KBM-7 (cell line): ENCODE results near the gene AEBP2.
A peak's percentile ranks its signal among the peaks of the same experiment; 100 is the strongest.
"Not testable (repeated sequence)": the region's sequence is repeated elsewhere in the genome, so short reads cannot be mapped to it uniquely, and the experiment has no call there.

ENCODE experiments used
- DNase-seq: peaks from one replicate; pipeline ENCODE4 v3.0.0-alpha.2; 2015
- in situ Hi-C: fragments of 300-500 bp; cut with MboI; formaldehyde crosslinking; loops from 2 replicates; pipeline ENCODE4 v1.14.3; 2020; ENCODE audit warnings: low sequenced_read_pairs, low pct_unique_long_range_greater_than_20kb, mixed read lengths

AEBP2 gene

DNA sequence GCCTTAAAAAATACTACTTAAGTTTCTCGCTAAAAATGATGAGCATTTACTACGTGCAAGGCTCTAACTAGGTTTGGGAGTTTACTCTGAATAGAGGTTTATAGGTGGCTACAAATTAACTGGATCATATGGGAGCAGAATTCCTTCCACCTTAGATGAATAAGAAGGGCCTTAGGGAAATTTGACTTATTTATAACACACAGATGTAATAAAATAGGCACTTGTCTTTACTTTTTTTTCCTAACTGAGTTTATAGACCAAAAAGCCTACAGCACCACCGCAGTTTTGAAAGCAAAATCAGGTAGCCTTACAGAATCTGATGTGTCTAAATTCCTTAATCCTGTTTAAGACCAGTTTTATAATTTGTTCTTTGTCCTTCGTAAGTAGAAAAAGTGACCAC lies 10.5 kb downstream of the AEBP2 start:
- DNase-seq, result no peak
- in situ Hi-C loops, result no loop called here

DNA sequence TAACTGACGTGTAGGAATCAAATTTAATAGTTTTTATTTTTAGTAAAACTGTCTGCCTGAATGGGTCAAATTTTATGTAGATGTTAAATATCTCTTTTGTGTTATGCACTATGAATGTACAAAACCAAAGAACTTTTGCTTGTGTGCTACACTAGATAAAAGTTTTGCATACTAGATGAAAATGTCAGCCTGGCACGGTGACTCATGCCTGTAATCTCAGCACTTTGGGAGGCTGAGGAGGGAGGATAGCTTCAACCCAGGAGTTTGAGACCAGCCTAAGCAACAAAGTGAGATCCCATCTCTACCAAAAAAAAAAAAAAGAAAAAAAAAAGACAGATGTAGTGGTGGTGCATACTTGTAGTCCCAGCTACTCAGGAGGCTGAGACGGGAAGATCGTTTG lies 11.1 kb downstream of the AEBP2 start:
- in situ Hi-C loops, result no loop called here
- DNase-seq, result no peak

DNA sequence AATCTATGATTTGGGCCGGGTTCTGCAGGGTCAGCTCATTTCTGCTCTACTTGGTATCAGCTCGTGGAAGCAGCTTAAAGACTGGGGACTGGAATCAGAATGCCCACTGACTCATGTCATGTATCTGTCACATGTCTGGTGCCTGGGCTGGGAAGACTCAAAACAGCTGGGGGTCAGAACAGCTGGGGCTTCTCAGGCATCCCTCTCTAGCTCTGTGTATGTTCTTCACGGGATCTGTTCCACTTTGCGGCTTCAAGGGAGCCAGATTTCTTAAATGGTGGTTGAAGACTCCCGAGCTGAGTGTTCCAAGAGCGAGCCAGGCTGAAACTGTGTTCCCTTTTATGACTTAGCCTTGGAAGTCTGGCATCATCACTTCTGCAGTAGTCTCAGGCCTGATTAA lies 11.9 kb downstream of the AEBP2 start:
- DNase-seq, result no peak
- in situ Hi-C loops, result no loop called here

DNA sequence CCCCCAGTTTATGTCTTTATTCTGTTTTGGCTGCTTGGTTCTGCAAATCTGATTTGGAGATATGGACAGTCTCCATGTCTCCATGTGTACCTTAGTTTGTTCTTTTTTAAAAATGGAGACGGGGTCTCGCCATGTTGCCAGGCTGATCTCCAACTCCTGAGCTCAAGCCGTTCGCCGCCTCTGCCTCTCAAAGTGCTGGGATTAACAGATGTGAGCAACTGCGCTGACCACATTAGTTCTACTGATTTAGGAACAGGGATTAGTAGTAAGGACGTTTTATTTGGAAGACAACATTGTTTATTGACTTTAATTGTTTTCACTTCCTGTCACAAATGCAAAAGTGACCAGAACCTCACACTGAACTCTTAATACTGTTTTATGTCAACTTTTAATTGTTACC lies 14.7 kb downstream of the AEBP2 start:
- DNase-seq, result no peak
- in situ Hi-C loops, result no loop called here

DNA sequence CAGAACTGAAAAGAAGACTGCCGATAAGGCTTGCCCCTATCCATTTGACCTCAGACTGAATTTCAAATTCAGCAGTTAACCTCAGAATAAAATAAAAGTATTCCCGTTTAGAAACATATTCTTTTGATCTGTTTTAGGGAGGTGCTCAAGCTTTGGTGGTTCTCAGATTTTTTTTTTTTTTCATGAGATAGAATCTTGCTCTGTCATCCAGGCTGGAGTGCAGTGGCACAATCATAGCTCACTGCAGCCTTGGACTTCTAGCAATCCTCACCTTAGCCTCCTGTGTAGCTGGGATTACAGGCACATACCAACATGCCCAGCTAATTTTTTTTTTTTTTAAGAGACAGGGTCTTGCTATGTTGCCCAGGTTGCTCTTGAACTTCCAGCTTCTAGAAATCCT lies 15.5 kb downstream of the AEBP2 start:
- DNase-seq, result no peak
- in situ Hi-C loops, result no loop called here

DNA sequence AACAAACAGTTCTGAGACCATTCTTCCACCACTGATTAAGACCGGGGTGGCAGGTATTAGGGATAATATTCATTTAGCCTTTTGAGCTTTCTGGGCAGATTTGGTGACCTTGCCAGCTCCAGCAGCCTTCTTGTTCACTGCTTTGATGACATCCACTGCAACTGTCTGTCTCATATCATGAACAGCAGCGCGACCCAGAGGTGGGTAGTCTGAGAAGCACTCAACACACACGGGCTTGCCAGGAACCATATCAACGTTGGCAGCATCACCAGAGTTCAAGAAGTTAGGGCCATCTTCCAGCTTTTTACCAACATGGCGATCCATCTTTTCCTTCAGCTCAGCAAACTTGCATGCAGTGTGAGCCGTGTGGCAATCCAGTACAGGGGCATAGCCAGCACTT lies 16.9 kb downstream of the AEBP2 start:
- in situ Hi-C loops, result no loop called here
- no peak for DNase-seq

DNA sequence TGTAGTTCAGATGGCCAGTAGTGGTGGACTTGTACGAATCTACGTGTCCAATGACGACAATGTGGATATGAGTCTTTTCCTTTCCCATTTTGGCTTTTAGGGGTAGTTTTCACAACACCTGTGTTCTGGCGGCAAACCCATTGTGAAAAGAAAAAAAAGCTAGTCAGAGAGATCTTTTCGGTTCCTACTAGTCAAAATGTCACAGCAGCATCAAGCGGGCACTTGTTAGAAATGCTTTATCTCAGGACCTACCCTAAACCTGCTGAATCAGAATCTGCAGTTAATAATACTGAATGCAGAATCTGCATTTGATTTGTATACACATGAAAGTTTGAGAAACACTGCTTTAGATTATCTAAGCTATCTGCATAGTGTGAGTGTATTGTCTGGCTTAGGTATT lies 18.3 kb downstream of the AEBP2 start:
- in situ Hi-C loops, result no loop called here
- no peak for DNase-seq

DNA sequence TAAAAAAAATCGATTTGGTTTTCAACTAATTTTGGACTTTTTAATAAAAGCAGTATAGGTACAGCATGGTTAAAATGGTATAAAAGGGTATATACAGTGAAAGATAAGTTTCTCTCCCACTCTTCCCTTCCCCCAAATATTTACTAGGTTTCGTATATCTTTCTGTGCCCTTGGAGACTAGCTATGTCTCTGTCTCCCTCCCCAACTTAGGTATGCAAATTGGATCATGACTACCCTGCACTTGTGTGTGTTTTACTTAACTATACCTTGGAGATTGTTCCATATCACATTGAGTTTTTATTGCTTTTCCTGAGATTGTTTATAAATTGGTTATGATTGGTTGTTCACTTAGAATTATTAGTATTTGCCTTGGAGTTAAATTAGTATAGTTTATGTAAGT lies 19.4 kb downstream of the AEBP2 start:
- in situ Hi-C loops, result no loop called here
- no peak for DNase-seq

DNA sequence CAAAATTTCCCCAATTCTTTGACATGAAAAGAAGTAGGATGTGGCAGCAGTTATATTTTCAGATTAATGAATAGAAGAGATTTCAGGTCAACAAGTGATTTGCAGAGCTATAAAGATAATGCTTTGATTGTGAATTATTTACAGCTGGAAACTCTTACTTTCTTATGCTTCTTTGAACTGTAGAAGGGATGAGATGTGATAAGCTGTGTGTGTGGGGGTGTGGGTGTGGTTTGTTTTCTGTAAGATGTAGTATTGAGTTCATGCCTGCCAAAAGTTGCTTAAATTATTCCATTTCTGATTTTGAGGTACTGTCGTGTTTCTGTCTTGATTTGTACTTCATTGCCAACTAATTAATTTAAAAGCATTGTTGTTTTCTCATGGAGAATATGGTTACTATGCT lies 22.7 kb downstream of the AEBP2 start:
- in situ Hi-C loops, result no loop called here
- DNase-seq, result no peak

DNA sequence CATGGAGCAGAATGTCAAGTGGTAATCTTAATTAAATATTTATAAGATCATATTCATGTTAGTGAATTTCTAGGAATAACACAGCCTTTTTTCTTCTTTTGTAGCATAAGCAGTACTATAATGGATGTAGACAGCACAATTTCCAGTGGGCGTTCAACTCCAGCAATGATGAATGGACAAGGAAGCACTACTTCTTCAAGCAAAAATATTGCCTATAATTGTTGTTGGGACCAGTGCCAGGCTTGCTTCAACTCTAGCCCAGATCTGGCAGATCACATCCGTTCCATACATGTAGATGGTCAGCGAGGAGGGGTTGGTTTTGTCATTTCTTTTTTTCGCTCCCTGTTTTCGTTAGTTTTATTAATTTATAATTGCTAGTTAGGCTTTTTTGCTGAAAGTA lies 23.1 kb downstream of the AEBP2 start:
- DNase-seq, result no peak
- in situ Hi-C loops, result no loop called here

DNA sequence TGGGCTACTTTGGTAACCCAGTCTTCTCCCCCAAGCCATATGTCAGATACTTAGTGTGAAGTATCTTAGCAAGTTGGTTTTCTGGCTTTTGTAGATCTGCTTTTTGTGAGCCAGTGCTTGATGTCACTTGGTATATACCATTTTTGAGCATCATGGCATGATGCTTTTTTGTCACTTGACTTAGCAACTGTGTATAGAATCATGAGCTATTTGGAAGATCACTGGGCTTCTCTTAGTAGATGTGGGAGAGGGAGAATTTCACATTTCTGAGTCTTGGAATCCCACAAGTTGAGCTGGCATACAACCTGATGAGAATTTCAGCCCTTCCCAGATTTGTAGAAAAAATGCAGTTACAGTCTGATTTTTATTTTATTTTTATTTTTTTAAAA lies 24.9 kb downstream of the AEBP2 start:
- in situ Hi-C loops, result no loop called here

DNA sequence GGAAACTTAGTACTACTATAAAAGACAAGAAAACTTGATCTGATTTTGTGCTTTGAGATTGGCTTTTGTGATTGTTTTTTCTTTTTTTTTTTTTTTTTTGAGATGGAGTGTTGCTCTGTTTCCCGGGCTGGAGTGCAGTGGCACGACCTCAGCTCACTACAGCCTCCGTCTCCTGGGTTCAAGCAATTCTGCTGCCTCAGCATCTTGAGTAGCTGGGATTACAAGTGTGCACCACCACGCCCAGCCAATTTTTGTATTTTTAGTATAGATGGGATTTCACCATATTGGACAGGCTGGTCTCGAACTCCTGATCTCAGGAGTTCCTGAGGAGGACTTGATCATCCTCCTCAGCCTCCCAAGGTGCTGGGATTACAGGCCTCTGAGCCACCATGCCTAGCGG lies 26.4 kb downstream of the AEBP2 start:
- no peak for DNase-seq
- in situ Hi-C loops, result no loop called here

More for the DNA sequence above, 24.9 kb downstream of the AEBP2 start:
- DNase-seq, result no peak

DNA sequence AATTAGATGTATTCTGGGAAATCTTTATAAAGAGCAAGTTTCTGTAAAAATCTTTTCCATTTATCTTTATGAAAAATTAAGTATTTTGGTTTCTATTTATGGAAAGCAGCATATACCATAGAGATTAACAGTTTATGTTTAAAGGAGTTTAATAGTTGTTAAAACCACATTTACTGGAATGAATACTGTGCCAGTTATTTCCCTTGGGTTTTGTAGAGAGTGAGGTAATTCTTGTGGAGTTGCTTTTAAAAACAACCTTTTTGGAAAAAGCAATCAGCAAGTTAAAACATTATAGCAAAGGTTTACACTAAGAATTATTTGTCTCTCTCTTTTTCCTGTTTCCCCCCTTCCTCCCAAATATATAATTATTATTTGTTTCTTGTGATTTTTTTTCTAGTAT lies 34.9 kb downstream of the AEBP2 start:
- no peak for DNase-seq
- in situ Hi-C loops, result no loop called here

DNA sequence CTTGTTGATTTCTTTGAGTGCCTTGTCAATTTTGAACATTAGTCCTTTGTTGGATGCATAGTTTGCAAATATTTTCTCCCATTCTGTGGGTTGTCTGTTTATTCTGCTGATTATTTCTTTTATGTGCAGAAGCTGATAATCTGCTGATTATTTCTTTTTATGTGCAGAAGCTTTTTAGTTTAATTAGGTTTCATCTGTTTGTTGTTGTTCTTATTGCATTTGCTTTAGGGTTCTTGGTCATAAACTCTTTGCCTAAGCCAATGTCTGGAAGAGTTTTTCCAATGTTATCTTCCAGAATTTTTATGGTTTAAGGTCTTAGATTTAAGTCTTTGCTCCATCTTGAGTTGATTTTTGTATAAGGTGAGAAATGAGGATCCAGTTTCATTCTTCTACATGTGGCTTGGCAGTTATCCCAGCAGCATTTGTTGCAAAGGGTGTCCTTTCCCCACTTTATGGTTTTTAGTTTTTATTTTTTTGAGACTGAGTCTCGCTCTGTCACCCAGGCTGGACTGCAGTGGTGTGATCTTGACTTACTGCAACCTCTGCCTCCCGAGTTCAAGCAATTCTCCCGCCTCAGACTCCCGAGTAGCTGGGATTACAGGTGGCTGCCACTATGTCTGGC lies 36.7 kb downstream of the AEBP2 start:
- in situ Hi-C loops, DNase-seq: not testable (repeated sequence)

DNA sequence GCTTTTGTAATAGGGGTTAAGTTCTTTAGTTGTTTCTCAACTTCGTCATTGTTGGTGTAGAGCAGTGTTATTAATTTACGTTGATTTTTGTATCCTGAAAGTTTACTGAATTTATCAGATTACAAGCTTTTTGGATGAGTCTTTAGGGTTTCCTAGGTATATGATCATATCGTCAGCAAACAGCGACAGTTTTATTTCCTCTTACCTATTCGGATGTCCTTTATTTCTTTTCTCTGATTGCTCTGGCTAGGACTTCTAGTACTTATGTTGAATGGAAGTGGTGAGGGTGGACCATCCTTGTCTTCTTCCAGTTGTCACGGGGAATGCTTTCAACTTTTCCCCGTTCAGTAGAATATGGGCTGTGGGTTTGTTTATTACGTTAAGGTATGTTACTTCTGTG lies 37.8 kb downstream of the AEBP2 start:
- DNase-seq, result no peak
- in situ Hi-C loops, result no loop called here

DNA sequence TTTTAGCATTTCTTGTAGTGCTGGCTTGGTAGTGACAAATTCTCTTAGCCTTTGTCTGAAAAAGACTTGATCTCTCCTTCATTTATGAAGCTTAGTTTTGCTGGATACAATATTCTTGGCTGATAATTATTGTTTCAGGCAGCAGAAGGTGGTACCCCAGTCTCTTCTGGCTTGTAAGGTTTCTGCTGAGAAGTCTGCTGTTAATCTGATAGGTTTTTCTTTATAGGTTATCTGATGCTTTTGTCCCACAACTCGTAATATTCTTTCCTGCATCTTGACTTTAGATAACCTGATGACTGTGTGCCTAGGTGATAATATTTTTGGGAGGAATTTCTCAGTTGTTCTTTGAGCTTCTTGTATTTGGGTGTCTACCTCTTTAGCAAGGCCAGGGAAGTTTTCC lies 41.2 kb downstream of the AEBP2 start:
- in situ Hi-C loops, result no loop called here
- no peak for DNase-seq

DNA sequence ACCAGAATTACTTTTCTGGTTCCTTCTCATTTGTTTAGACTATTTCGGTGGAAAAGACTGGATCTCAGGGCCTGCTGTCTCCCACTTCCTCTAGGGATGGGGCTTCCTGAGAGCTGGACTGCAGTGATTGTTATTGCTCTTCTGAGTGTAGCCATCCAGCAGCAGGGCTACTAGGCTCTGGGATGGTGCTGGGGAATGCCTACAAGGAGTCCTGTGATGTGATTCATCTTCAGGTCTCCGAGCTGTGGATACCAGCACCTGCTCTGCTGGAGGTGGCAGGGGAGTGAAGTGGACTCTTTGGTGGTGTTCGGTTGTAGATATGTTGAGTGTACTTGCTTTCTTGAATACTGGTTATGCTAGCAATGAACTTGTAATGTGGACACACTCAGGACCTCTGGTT lies 42.7 kb downstream of the AEBP2 start:
- no peak for DNase-seq
- in situ Hi-C loops, result no loop called here

DNA sequence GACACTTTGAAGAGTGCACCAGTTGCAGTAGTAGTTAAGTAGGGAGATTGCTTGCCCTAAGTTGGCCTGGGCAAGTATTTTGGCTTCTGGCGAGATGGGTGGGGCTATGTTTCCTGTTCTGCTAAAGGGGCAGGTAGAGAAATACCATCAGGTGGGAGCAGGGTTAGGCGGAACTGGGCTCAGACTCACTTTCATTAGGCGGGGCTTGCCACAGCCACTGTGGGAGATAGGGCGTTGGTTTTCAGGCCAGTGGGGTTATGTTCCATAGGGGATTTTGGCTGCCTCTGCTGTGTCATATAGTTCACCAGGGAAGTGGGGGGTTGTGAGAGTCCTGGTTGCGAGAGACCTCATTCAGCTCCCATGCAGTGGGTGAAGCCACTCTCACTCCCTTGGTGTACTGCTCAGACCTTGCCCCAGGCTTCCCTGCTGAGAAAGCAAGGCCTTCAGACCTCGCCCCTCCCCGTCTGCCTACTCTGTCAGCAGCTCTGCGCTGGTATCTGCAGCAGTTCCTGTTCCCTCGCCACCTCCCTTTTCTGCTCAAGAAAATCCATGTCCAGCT lies 43.3 kb downstream of the AEBP2 start:
- in situ Hi-C loops, result no loop called here
- peak; percentile 50 for DNase-seq

DNA sequence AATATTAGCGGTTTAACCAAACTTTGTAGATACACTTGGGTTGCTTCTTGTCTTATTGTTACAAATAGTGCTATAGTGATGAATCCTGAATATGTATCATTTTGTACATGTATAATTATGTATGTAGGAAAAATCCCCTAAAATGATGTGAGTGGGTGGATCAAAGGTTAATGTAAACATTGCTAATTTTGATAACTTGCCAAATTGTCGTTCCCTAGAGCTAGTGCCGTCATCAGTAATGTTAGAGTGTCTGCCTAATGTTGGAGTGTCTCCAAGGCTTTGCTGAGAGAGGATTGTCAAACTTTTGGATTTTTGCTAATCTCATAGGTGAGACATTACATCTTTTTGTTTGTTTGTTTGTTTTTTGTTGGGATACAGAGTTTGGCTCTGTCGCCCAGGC lies 44.4 kb downstream of the AEBP2 start:
- DNase-seq, result no peak
- in situ Hi-C loops, result no loop called here

DNA sequence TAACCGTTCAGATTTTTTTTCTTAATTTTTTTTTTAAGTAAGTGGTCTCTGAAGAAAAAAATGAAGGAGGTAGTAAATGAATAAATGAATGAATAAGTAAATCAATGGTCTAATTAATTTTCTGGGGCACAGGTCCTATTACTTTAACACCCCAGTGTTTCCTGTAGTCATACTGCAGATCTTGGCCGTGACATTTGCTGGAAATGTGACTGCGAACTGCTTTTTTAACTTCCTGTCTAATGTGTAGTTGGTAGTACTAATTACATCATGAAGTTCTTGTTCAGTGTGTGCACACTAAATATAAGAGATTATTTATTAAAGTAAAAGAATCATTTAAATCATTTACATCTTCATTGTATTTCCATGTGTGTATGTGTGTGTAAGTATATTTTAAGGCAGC lies 45.4 kb downstream of the AEBP2 start:
- DNase-seq, result no peak

DNA sequence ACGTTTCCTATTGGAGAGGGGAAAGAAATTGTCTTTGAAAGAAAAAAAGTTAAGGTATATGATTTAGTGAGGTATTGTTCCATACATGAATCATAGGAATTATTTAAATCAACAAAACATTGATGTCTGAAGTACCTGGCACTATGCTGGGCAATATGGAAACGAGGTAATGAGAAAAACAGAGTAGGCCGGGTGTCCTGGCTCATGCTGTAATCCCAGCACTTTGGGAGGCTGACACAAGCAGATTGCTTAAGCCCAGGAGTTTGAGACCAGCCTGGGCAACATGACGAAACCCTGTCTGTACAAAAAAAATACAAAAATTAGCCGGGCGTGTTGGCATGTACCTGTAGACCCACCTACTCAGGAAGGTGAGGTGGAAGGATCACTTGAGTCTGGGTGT lies 45.9 kb downstream of the AEBP2 start:
- in situ Hi-C loops, result no loop called here
- DNase-seq, result no peak

More for the DNA sequence above, 45.4 kb downstream of the AEBP2 start:
- in situ Hi-C loops, result no loop called here

DNA sequence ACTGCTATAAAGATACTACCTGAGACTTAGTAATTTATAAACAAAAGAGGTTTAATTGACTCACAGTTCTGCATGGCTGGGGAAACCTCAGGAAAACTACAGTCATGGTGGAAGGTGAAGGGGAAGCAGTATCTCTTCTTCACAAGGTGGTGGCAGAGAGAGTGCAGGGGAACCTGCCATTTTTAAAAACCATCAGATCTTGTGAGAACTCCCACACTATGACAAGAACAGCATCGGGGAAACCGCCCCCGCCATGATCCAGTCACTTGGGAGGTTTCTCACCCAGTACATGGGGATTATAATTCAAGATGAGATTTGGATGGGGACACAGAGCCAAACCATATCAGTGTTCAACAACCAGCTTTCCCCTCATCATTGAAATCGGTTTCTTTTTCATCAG lies 49.9 kb downstream of the AEBP2 start:
- no peak for DNase-seq
- in situ Hi-C loops, result no loop called here
